Subcutaneous adipose tissue (tissue), 4 donors: ENCODE data around the gene KLF11. TPM values are rescaled to one million over a fixed set of nuclear protein-coding genes. Genes with fewer than 3 reads are reported as not detected.

ENCODE experiments used
- CTCF ChIP-seq: fragments of 450-650 bp; IDR thresholded peaks from one replicate; pipeline ENCODE4 v1.5.1; 2016; ENCODE audit warnings: low read depth, mild to moderate bottlenecking, control low read depth, antibody characterized with exemption, moderate library complexity
- total RNA-seq, 4 donors: library from RNA; depleted of rRNA; stranded (reverse); fragments of >200 nt; gene quantifications; one replicate each; pipeline ENCODE4 v1.1.0, GENCODE V29; 2016

KLF11 gene
- total RNA-seq, 4 donors from 2014 or later = 24.2 to 47.9 (median 30.6) TPM

GRCh38 chr2:10019174-10019573 is 24.2 kb upstream of the KLF11 start:
- TF ChIP-seq CTCF = no peak

DNA sequence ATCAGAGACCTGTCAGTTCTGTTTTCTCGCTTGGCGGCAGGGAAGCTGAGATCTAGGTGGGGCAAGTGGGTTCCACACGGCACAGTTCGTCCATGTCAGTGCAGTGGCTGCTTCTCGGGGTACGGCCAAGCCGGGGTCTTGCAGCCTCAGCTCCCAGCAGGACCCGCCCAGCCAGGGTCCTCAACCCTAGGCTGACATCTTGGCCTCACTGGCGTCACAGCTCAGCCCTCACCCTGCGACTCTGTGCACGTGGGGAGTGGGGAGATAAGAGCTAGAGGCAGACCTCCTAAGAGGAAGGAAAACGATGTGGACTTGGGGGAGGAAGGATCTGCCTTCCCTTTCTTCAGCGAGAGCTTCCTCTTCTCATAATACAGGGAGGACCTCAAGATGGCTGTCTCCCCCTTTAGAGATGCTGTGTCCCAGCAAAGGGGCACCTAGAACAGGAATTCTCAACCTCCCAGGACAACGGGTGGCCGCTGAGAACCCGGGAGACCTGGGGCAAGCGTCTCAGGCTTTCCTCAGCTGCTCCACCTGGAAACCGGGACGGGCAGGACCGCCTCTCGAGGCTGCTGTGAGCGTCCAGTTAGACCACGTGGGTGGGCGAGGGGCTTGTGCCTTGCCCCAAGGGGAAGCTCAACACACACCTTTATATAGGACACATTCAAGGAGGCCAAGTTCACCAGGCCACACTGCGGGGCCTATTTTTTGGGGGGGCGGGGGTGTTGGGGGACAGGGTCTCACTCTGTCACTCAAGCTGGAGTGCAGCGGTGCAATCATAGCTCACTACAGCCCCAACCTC is 23.5 kb upstream of the KLF11 start:
- TF ChIP-seq CTCF = no peak

DNA sequence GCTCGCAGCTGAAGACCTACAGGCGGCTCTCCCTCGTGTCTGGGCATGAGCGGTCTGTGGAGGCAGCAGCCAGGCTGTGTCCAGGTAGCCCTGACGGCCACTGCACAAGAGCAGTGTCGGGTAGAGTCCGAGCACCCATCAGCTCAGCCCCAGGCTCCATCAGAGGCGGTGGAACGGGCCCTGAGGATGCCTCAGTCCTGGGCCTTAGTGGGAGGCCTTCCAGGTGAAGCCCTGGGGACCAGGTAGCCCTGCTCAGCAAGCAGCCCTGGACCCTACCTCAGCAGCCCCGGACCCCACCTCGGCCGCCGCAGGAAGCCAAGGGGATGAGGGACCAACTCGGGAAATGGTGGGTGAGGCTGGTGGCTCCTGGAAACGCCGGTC is 21.3 kb upstream of the KLF11 start:
- TF ChIP-seq CTCF = no peak

- no peak for TF ChIP-seq CTCF
These were observed 20.9 kb upstream of the KLF11 start for GRCh38 chr2:10022445-10022844.

GRCh38 chr2:10022966-10023662 is 20.2 kb upstream of the KLF11 start:
- no peak for TF ChIP-seq CTCF

GRCh38 chr2:10026940-10027569 is 16.3 kb upstream of the KLF11 start:
- TF ChIP-seq CTCF = no peak

GRCh38 chr2:10027660-10028330 is 15.6 kb upstream of the KLF11 start:
- TF ChIP-seq CTCF = no peak
